HEK293T (cell line): ENCODE results near the gene KRTAP10-3.

Source experiments
- BHLHE40 ChIP-seq: fragments of 450-650 bp; IDR thresholded peaks from 2 replicates; pipeline ENCODE4 v1.6.1; 2016; ENCODE audit warnings: mild to moderate bottlenecking, moderate library complexity, borderline replicate concordance
- ELF4 ChIP-seq: fragments of 450-650 bp; IDR thresholded peaks from 2 replicates; pipeline ENCODE4 v1.6.1; 2017; ENCODE audit warnings: antibody characterized with exemption
- LEF1 ChIP-seq: fragments of 450-650 bp; IDR thresholded peaks from 2 replicates; pipeline ENCODE4 v1.6.1; 2017; ENCODE audit warnings: mild to moderate bottlenecking, borderline replicate concordance
- NFRKB ChIP-seq: fragments of 450-650 bp; IDR thresholded peaks from 2 replicates; pipeline ENCODE4 v1.6.1; 2016; ENCODE audit warnings: mild to moderate bottlenecking, moderate library complexity
- SP1 ChIP-seq: fragments of 450-650 bp; IDR thresholded peaks from 2 replicates; pipeline ENCODE4 v1.6.1; 2017

DNA sequence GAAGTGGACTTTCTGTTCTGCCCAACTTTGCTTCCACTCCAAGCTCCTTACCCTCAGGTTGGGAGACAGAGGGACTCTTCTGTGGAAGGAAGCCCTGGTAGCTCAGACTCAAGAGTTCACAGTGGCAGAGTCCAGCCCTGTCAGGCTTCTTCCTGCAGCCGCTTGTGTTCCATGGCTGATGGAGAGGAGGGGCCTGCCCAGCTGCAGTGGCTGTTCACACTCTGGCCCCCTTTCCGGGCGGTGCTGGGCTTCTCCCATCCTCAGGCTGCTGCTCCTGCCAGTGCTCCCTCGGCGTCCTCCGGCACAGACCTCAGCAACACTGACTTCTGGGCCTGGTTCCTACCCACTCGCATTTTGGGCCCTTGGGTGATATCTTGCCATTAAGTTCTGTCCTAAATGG is 22.6 kb downstream of the KRTAP10-3 start:
- no peak for TF ChIP-seq NFRKB
- no peak for TF ChIP-seq ELF4
- no peak for TF ChIP-seq LEF1
- no peak for TF ChIP-seq SP1
- no peak for TF ChIP-seq BHLHE40
